Stimulated activated CD8-positive, alpha-beta memory T cell treated with anti-CD3 and anti-CD28 coated beads, Interleukin-15, amount 100 ng/mL, for 4 hours (primary cell): Measurements from ENCODE around the gene PTPMT1.
"Not testable (repeated sequence)": the region's sequence is repeated elsewhere in the genome, so short reads cannot be mapped to it uniquely, and the experiment has no call there.

Experiments
- DNase-seq, 2 donors: peaks; one replicate each; pipeline ENCODE4 v3.0.0-alpha.2; 2020; ENCODE audit warnings: low read depth in 2 of 2

PTPMT1 gene

DNA sequence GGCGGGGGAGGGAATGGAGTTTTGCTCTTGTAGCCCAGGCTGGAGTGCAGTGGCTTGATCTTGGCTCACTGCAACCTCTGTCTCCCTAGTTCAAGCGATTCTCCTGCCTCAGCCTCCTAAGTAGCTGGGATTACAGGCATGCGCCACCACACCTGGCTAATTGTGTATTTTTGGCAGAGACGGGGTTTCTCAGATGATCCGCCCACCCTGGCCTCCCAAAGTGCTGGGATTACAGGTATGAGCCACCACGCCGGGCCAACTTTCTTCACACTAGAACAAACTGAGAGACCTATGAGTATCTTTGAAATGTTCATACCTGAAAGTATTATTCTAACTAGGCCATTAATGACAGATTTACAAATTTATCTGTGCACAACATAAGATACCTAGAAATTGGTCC, 19.1 kb upstream of the PTPMT1 start:
- not testable (repeated sequence) for DNase-seq

GRCh38 chr11:47550288-47551047, 14.9 kb upstream of the PTPMT1 start:
- no peak for DNase-seq

DNA sequence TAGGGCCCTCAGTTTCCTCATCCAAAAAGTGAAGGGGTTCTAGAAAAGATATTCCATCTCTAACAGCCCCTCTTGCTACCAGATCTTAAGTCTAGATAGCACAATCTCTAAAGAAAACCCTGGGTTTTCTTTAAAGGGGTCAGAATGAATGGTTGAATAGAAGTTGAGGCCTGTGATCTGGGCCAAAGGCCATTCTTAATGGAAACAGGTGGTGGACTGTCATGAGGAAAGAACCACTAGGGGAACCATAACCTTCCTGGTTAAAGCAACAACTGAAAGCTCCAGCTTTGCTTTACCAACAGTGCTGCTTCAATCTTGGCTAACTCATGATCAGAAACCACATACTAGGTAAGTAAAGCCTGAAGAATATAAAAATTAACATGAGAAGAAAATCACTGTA, 14.3 kb upstream of the PTPMT1 start:
- no peak for DNase-seq

GRCh38 chr11:47552056-47552565, 13.3 kb upstream of the PTPMT1 start:
- DNase-seq = no peak

DNA sequence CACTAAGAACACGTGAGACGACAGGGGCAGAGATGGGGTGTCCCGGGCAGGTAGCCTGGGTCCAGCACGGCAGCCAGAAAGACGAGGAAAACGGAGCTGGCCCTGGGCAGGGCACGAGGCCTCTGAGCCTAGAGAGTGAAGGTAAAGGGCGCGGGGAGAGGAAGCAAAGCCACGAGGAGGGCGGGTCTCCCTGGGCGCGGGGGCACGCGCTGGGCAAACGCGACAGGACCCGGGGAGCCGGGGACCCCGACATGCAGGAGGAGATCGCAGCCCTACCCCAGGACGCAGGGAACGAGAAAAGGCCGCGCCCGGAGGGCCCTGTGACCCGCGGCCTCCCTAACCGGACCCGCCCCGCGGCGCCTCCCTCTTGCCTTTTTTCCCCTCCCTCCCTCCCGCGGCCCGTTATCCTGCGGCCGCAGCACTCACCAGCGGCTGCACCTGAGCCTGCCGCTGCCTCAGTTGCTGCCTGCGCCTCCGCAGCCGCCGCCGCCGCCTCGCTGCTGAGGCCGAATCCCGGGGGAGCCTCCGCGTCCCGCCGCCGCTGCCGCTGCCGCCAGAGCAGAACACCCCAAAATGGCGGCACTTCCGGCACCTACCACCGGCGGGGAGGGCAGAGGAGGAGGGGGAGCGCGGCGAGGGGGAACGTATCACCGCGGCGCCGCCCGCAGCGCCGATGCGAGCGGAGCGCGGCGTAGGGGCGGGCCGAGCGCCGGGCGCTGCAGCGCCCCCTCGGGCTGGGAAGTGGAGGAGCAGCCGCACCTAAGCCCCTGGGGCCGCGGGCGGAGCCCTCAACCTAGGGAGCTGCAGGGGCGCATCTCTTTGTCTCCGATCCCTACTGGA, 12.6 kb upstream of the PTPMT1 start, which contains the start of gene CELF1:
Gene CELF1 (minus strand): TSS at position 567 of the 840 bp plus-strand sequence. CDS start 53,609 bp downstream, outside the sequence.
- peak; percentile 85 to 86 for DNase-seq

DNA sequence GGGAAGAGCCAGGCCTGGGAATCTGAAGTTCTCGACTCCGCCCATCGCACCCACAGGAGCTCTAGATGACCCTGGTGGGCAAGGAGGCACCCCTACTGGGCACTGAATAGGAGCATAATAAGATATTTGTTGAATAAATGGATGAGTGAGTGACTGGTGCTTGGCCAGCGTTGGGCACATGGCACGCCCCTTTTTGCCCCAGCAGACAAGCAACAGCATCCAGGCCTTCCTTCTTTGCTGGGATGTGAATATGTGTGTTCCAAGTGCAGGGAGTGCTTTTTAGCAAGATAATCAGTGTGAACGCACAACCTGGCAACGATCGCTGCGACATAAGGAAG, 12.0 kb upstream of the PTPMT1 start:
- no peak for DNase-seq

- DNase-seq = not testable (repeated sequence)
Measured at GRCh38 chr11:47557004-47557403, 8.4 kb upstream of the PTPMT1 start.

- no peak for DNase-seq
Measured at GRCh38 chr11:47558695-47559094, 6.7 kb upstream of the PTPMT1 start.

DNA sequence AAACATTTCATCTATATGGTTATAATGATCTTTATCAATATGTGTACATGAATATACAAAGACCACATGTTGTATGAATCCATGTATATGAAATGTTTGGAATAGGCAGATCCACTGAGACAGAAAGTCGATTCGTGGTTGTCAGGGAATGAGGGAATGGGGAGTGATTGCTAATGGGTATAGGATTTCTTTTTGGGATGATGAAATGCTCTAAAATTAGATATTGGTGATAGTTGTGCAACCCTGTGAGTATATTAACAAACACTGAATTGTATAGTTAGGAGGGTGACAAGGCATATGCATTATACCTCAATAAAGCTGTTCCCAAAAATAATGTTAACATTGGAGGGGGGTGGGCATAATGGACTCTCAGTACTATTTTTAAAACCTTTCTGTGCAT, 5.0 kb upstream of the PTPMT1 start:
- no peak for DNase-seq

DNA sequence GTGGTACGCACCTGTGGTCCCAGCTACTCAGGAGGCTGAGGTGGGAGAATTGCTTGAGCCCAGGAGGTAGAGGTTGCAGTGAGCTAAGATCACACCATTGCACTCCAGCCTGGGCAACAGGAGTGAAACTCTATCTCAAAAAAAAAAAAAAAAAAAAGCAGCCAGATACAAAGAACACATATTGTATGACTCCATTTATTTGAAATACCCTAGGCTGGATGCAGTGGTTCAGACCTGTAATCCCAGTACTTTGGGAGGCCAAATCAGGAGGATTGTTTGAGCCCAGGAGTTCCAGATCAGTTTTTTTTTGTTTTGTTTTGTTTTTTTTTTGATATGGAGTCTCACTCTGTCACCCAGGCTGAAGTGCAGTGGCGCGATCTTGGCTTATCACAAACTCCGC, 3.0 kb upstream of the PTPMT1 start:
- not testable (repeated sequence) for DNase-seq

- DNase-seq = not testable (repeated sequence)
Measured at GRCh38 chr11:47564366-47564765, 1.0 kb upstream of the PTPMT1 start.

- no peak for DNase-seq
Measured at GRCh38 chr11:47564933-47565339, 463 bp upstream of the PTPMT1 start.

- DNase-seq = no peak
Measured at GRCh38 chr11:47566149-47566698, 825 bp downstream of the PTPMT1 start.

DNA sequence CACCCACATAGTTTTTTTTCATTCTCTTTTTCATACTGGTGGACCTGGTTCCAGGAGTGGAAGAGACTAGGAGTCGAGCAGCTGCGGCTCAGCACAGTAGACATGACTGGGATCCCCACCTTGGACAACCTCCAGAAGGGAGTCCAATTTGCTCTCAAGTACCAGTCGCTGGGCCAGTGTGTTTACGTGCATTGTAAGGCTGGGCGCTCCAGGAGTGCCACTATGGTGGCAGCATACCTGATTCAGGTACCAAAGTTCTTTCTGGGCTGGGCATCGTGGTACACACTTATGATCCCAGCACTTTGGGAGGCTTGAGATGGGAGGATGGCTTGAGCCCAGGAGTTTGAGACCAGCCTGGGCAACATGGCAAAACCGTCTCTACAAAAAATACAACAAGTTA, 4.2 kb downstream of the PTPMT1 start:
- DNase-seq = no peak

- no peak for DNase-seq
Measured at GRCh38 chr11:47570651-47571356, 5.4 kb downstream of the PTPMT1 start.

DNA sequence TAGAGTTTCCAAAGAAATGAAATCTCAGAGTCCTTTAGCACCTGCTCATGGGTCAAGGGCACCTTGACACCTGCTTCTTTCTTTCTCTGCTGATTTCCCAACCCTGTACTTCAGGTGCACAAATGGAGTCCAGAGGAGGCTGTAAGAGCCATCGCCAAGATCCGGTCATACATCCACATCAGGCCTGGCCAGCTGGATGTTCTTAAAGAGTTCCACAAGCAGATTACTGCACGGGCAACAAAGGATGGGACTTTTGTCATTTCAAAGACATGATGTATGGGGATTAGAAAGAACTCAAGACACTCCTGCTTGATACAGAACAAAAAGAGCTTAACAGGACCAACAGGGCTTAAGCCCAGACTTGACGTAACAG, 5.9 kb downstream of the PTPMT1 start:
- no peak for DNase-seq

- no peak for DNase-seq
Measured at GRCh38 chr11:47571895-47572294, 6.5 kb downstream of the PTPMT1 start.

- DNase-seq = no peak
Measured at GRCh38 chr11:47572715-47573255, 7.4 kb downstream of the PTPMT1 start.

DNA sequence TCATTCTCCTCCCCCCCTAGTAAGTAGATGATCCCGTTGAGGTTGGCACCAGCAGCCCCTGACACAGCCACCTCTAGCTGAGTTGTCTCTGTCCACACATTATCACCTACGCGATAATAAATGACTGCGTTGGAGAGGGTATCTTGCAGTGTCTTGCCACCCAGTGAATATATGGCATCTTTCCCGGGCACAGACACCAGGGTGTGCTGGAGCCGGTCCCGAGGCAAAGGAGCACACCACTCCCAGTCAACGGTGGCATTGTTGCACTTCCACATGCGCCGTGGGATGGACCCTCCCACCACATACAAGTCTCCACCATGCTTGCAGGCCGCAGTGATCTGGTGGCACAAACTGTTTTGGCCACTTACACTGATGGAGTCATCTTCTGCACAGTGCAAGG, 7.9 kb downstream of the PTPMT1 start:
- DNase-seq = no peak

- no peak for DNase-seq
Measured at GRCh38 chr11:47577460-47578041, 12.2 kb downstream of the PTPMT1 start.
